CD4-positive, alpha-beta memory T cell (primary cell): ENCODE measurements around the gene MPP3. TPM values are rescaled to one million over a fixed set of nuclear protein-coding genes. Genes with fewer than 3 reads are reported as not detected.

Experiments
- CTCF ChIA-PET: fragments of 350-600 bp; sonication (Branson Sonifier 250); formaldehyde crosslinking; loops from one replicate; lab custom pipeline; 2021; ENCODE audit warnings: inconsistent platforms; ENCODE audit not compliant: partially characterized antibody; lab: Charles Lee
- POLR2A ChIA-PET: fragments of 350-600 bp; sonication (Branson Sonifier 250); formaldehyde crosslinking; loops from one replicate; lab custom pipeline; 2021; ENCODE audit not compliant: partially characterized antibody; lab: Charles Lee
- DNase-seq, 5 donors: peaks; one replicate each; pipeline versions ENCODE4 v3.0.0 to v3.0.0-alpha.2; 2020 to 2022; ENCODE audit warnings: mixed read lengths in 1 of 5
- H3K27ac ChIP-seq: one replicate; pipeline ENCODE4 v1.7.0; 2013; ENCODE audit warnings: low read depth, low read length
- H3K27me3 ChIP-seq: 2 replicates; pipeline ENCODE4 v1.7.0; 2013; ENCODE audit warnings: mild to moderate bottlenecking, low read length, moderate library complexity; ENCODE audit not compliant: insufficient read depth
- H3K36me3 ChIP-seq: 2 replicates; pipeline ENCODE4 v1.7.0; 2013; ENCODE audit warnings: mild to moderate bottlenecking, low read length, moderate library complexity; ENCODE audit not compliant: insufficient read depth
- H3K4me1 ChIP-seq: 2 replicates; pipeline ENCODE4 v1.7.0; 2013; ENCODE audit warnings: mild to moderate bottlenecking, low read length, moderate library complexity; ENCODE audit not compliant: insufficient read depth
- H3K4me3 ChIP-seq, 2 donors: one replicate each; pipeline ENCODE4 v1.7.0; 2013; ENCODE audit warnings: low read length in 2 of 2, mild to moderate bottlenecking in 1 of 2
- H3K9me3 ChIP-seq, 2 donors: one replicate each; pipeline ENCODE4 v1.7.0; 2013; ENCODE audit warnings: low read length in 2 of 2, control low read depth in 1 of 2; ENCODE audit not compliant: control insufficient read depth in 1 of 2
- H3K27ac Mint-ChIP-seq, 7 donors: one replicate each; pipeline ENCODE4 v1.8.0; 2020 to 2021; ENCODE audit warnings: mixed read lengths in 7 of 7, mild to moderate bottlenecking in 6 of 7, inconsistent platforms in 3 of 7, moderate library complexity in 3 of 7
- H3K27me3 Mint-ChIP-seq, 2 donors: one replicate each; pipeline ENCODE4 v1.8.0; 2020 to 2021; ENCODE audit warnings: mixed read lengths in 2 of 2
- H3K36me3 Mint-ChIP-seq, 2 donors: one replicate each; pipeline ENCODE4 v1.8.0; 2020 to 2021; ENCODE audit warnings: mixed read lengths in 2 of 2, inconsistent platforms in 1 of 2, mild to moderate bottlenecking in 1 of 2
- H3K4me1 Mint-ChIP-seq, 4 donors: one replicate each; pipeline ENCODE4 v1.8.0; 2020 to 2021; ENCODE audit warnings: mixed read lengths in 4 of 4, mild to moderate bottlenecking in 1 of 4
- H3K4me3 Mint-ChIP-seq, 8 donors: one replicate each; pipeline ENCODE4 v1.8.0; 2020 to 2021; ENCODE audit warnings: mixed read lengths in 8 of 8, mild to moderate bottlenecking in 7 of 8, moderate library complexity in 6 of 8, inconsistent platforms in 3 of 8
- H3K9me3 Mint-ChIP-seq, 8 donors: one replicate each; pipeline ENCODE4 v1.8.0; 2020 to 2021; ENCODE audit warnings: mixed read lengths in 8 of 8, mild to moderate bottlenecking in 5 of 8, inconsistent platforms in 3 of 8, moderate library complexity in 1 of 8
- intact Hi-C: fragments of 100-400 bp; cut with micrococcal nuclease; formaldehyde crosslinking; loops from one replicate; pipeline ENCODE4 v1.15.1; 2023
- polyA plus RNA-seq, 2 donors: library from polyadenylated mRNA; unstranded; fragments of 300-500 nt; fragmentation: Illumina TruSeq; gene quantifications; one replicate each; pipeline ENCODE4 v1.2.3, GENCODE V29; 2021
- total RNA-seq, 2 experiments: library from RNA; stranded (reverse); gene quantifications; one replicate each; pipeline ENCODE4 v1.2.3, GENCODE V29; 2021

The MPP3 gene
- total and polyA plus RNA-seq, 4 experiments from 2014 or later, result 0.30 to 0.32 TPM; not detected in 2

GRCh38 chr17:43766413-43767052 is 66.4 kb downstream of the MPP3 start:
- POLR2A ChIA-PET, result interaction anchor here (1.0 kb wide), 1 partner anchor 12 kb away, joined by 3 read pairs; the partner anchor contains the start of gene DUSP3
- H3K9me3 Mint-ChIP-seq, result no peaks in the 10 kb centered on the region
- Histone ChIP-seq H3K4me1 (no peaks in the 10 kb centered on the region), H3K9me3 (no peaks in the 10 kb centered on the region), H3K4me3 (no peak overlapping the region), H3K27me3 (no peaks in the 10 kb centered on the region), H3K36me3 (no peaks in the 10 kb centered on the region), H3K27ac (no peak overlapping the region)
- no peaks in the 10 kb centered on the region for H3K4me1 Mint-ChIP-seq
- intact Hi-C loops, result loop anchor here (1.0 kb wide), 1 partner anchor 72 kb away; no protein-coding TSS in a partner anchor
- no peak overlapping the region for H3K27ac Mint-ChIP-seq
- H3K27me3 Mint-ChIP-seq, result peaks cover 0 to 2% of the 10 kb centered on the region in 2 donors
- no peak overlapping the region for H3K4me3 Mint-ChIP-seq
- CTCF ChIA-PET, result interaction anchor here (0.7 to 16.4 kb wide), 37 partner anchors 9 to 218 kb away, joined by 3 to 625 read pairs (median 4); partner anchors contain the start of genes CD300LG, CFAP97D1 and DUSP3
- peaks cover 15 to 19% of the 10 kb centered on the region in 2 donors for H3K36me3 Mint-ChIP-seq
- peak in 3 of 5 donors; percentile 10 to 36 (median 29) for DNase-seq

DNA sequence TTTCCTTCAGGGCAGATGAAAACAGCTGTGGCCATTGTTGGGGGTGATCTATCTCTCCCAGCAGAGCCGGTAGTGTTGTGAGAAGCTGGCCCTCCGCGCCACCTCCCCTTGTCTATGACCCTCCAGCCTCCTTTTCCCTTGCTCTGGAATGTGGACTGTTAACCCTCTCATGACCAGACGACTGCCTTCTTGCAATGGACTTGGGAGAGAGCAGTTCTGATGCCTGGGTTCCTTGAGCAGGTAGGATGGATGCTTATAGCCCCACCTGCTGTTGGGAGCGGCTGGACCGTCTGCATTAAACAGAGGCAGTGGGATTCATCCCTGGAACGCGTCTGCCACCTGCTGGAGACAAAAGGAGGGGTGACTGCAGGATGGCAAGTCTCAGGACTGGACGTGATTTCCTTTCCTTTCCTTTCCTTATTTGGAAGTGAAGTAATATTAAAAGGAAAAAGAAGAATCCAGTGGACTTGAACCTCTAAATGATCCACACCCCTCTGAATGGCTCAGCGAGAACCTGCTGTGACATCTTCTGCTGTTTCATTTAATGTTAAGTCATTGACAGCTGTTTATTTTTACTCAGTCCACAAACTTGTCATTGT is 72.6 kb downstream of the MPP3 start:
- no peaks in the 10 kb centered on the region for H3K9me3 Mint-ChIP-seq
- H3K27me3 Mint-ChIP-seq, result peaks cover 18 to 19% of the 10 kb centered on the region in 2 donors
- DNase-seq, result peak; percentile 79 to 85 (median 83)
- Histone ChIP-seq H3K4me3 (no peak overlapping the region), H3K27ac (no peak overlapping the region), H3K27me3 (no peaks in the 10 kb centered on the region), H3K36me3 (no peaks in the 10 kb centered on the region), H3K4me1 (no peaks in the 10 kb centered on the region), H3K9me3 (no peaks in the 10 kb centered on the region)
- H3K4me1 Mint-ChIP-seq, result peaks cover 0 to 6% (median 4%) of the 10 kb centered on the region in 4 donors
- intact Hi-C loops, result loop anchor here (1.0 kb wide), 3 partner anchors 40 to 184 kb away; no protein-coding TSS in a partner anchor
- ChIA-PET CTCF (interaction anchor here (0.9 to 16.4 kb wide), 11 partner anchors 11 to 336 kb away, joined by 3 to 625 read pairs (median 4); no protein-coding TSS in a partner anchor), POLR2A (interaction anchor here (0.6 to 1.2 kb wide), 2 partner anchors 64 to 66 kb away, joined by 3 to 4 read pairs; no protein-coding TSS in a partner anchor)
- H3K4me3 Mint-ChIP-seq, result no peak overlapping the region
- no peaks in the 10 kb centered on the region for H3K36me3 Mint-ChIP-seq
- H3K27ac Mint-ChIP-seq, result no peak overlapping the region

DNA sequence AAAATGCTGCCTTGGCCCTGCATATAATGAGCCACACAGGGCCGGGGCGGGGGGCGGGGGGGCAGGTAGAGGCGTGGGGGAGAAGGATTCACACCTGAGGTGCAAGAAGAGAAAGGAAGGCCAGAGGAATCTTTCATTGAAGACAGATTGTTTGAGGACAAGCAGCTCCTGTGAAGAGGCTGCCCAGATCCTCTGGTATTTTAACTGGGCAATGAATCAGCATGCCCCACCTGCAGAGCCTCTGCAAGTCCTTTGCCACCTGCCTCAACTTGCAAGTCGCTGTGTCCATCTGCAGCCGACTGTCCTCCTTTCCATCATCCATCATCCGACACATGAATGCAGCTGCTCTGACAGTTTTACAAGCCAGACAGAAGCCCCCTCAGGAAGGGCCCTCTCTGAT is 73.1 kb downstream of the MPP3 start:
- H3K9me3 Mint-ChIP-seq, result no peaks in the 10 kb centered on the region
- ChIA-PET POLR2A (interaction anchor here (0.8 to 1.2 kb wide), 2 partner anchors 65 to 66 kb away, joined by 3 read pairs; no protein-coding TSS in a partner anchor), CTCF (interaction anchor here (1.4 to 16.4 kb wide), 10 partner anchors 11 to 189 kb away, joined by 3 to 625 read pairs (median 4); no protein-coding TSS in a partner anchor)
- no peak overlapping the region for H3K27ac Mint-ChIP-seq
- no peaks in the 10 kb centered on the region for H3K36me3 ChIP-seq
- H3K9me3 ChIP-seq, result no peaks in the 10 kb centered on the region
- intact Hi-C loops, result loop anchor here (1.0 kb wide), 3 partner anchors 40 to 184 kb away; no protein-coding TSS in a partner anchor
- H3K4me3 ChIP-seq, result no peak overlapping the region
- no peak overlapping the region for H3K4me3 Mint-ChIP-seq
- H3K27me3 ChIP-seq, result no peaks in the 10 kb centered on the region
- no peaks in the 10 kb centered on the region for H3K36me3 Mint-ChIP-seq
- H3K4me1 Mint-ChIP-seq, result peaks cover 0 to 6% (median 4%) of the 10 kb centered on the region in 4 donors
- H3K4me1 ChIP-seq, result no peaks in the 10 kb centered on the region
- DNase-seq, result no peak
- no peak overlapping the region for H3K27ac ChIP-seq
- H3K27me3 Mint-ChIP-seq, result peaks cover 18 to 19% of the 10 kb centered on the region in 2 donors

GRCh38 chr17:43758497-43759174 is 74.3 kb downstream of the MPP3 start, which contains the start of gene SOST:
Gene SOST (minus strand): TSS chr17:43758791. CDS start chr17:43758741, 50 bp downstream.
- Histone ChIP-seq H3K4me1 (no peaks in the 10 kb centered on the region), H3K36me3 (no peaks in the 10 kb centered on the region), H3K9me3 (no peaks in the 10 kb centered on the region), H3K4me3 (no peak within 1 kb of the TSS), H3K27me3 (no peaks in the 10 kb centered on the region), H3K27ac (no peak within 1 kb of the TSS)
- peaks cover 18% of the 10 kb centered on the region in 2 donors for H3K27me3 Mint-ChIP-seq
- ChIA-PET POLR2A (no interaction called here), CTCF (interaction anchor here (1.1 to 16.4 kb wide), 7 partner anchors 14 to 185 kb away, joined by 3 to 625 read pairs (median 5); no protein-coding TSS in a partner anchor)
- H3K36me3 Mint-ChIP-seq, result no peaks in the 10 kb centered on the region
- intact Hi-C loops, result no loop called here
- DNase-seq, result no peak
- H3K4me3 Mint-ChIP-seq, result peak within 1 kb of the TSS in 1 of 8 donors; percentile 23
- H3K27ac Mint-ChIP-seq, result peak within 1 kb of the TSS in 1 of 7 donors; percentile 29
- peaks cover 0 to 6% (median 4%) of the 10 kb centered on the region in 4 donors for H3K4me1 Mint-ChIP-seq
- no peaks in the 10 kb centered on the region for H3K9me3 Mint-ChIP-seq

- peaks cover 20 to 21% of the 10 kb centered on the region in 2 donors for H3K27me3 Mint-ChIP-seq
- DNase-seq, result no peak
- no peaks in the 10 kb centered on the region for H3K27me3 ChIP-seq
These were observed 74.9 kb downstream of the MPP3 start for GRCh38 chr17:43758086-43758485.

GRCh38 chr17:43757171-43757660 is 75.7 kb downstream of the MPP3 start:
- H3K27ac Mint-ChIP-seq, result no peak overlapping the region
- H3K9me3 Mint-ChIP-seq, result no peaks in the 10 kb centered on the region
- POLR2A ChIA-PET, result interaction anchor here (0.6 kb wide), 1 partner anchor 1914 kb away, joined by 3 read pairs; no protein-coding TSS in a partner anchor
- H3K4me1 Mint-ChIP-seq, result peaks cover 0 to 6% (median 4%) of the 10 kb centered on the region in 4 donors
- H3K27me3 Mint-ChIP-seq, result peaks cover 22 to 26% of the 10 kb centered on the region in 2 donors
- DNase-seq, result no peak
- CTCF ChIA-PET, result interaction anchor here (0.8 to 16.4 kb wide), 5 partner anchors 9 to 72 kb away, joined by 3 to 625 read pairs (median 4); no protein-coding TSS in a partner anchor
- intact Hi-C loops, result no loop called here
- Histone ChIP-seq H3K4me1 (no peaks in the 10 kb centered on the region), H3K9me3 (no peaks in the 10 kb centered on the region), H3K27me3 (no peaks in the 10 kb centered on the region), H3K4me3 (no peak overlapping the region), H3K27ac (no peak overlapping the region), H3K36me3 (no peaks in the 10 kb centered on the region)
- no peaks in the 10 kb centered on the region for H3K36me3 Mint-ChIP-seq
- no peak overlapping the region for H3K4me3 Mint-ChIP-seq

More at GRCh38 chr17:43758086-43758485, 74.9 kb downstream of the MPP3 start:
- Mint-ChIP-seq H3K27ac (no peak overlapping the region), H3K36me3 (no peaks in the 10 kb centered on the region), H3K4me1 (peaks cover 0 to 6% (median 4%) of the 10 kb centered on the region in 4 donors), H3K9me3 (no peaks in the 10 kb centered on the region), H3K4me3 (peak overlapping the region in 1 of 8 donors; percentile 23)
- CTCF ChIA-PET, result interaction anchor here (0.8 to 16.4 kb wide), 5 partner anchors 8 to 181 kb away, joined by 3 to 625 read pairs (median 12); no protein-coding TSS in a partner anchor
- no peaks in the 10 kb centered on the region for H3K36me3 ChIP-seq
- no peak overlapping the region for H3K4me3 ChIP-seq
- POLR2A ChIA-PET, result no interaction called here
- H3K4me1 ChIP-seq, result no peaks in the 10 kb centered on the region
- intact Hi-C loops, result no loop called here
- H3K27ac ChIP-seq, result no peak overlapping the region
- no peaks in the 10 kb centered on the region for H3K9me3 ChIP-seq
